Left renal pelvis (tissue), 4 donors: Measurements from ENCODE around the gene ZDHHC8. TPM values are rescaled to one million over a fixed set of nuclear protein-coding genes. Genes with fewer than 3 reads are reported as not detected.

ENCODE experiments used
- DNase-seq, 4 donors: peaks; one replicate each; pipeline ENCODE4 v3.0.0-alpha.2; 2013; ENCODE audit warnings: low read depth in 4 of 4, low spot score in 3 of 4
- polyA plus RNA-seq, 4 donors: library from polyadenylated mRNA; unstranded; fragments of 120-200 nt; gene quantifications; one replicate each; pipeline ENCODE4 v1.2.1, GENCODE V29; 2013; ENCODE audit not compliant: insufficient read length in 4 of 4

Gene ZDHHC8
- polyA plus RNA-seq, 4 donors = 32.9 to 63.5 (median 43.9) TPM

- no peak for DNase-seq
Measured at GRCh38 chr22:20176421-20177085, 44.9 kb downstream of the ZDHHC8 start.

GRCh38 chr22:20177217-20177911, 45.8 kb downstream of the ZDHHC8 start:
- DNase-seq = no peak

- no peak for DNase-seq
Measured at GRCh38 chr22:20178075-20178914, 46.7 kb downstream of the ZDHHC8 start.

- no peak for DNase-seq
Measured at GRCh38 chr22:20178915-20179227, 47.3 kb downstream of the ZDHHC8 start.

- DNase-seq = no peak
Measured at GRCh38 chr22:20179455-20180244, 48.0 kb downstream of the ZDHHC8 start.

- no peak for DNase-seq
Measured at GRCh38 chr22:20180245-20180630, 48.6 kb downstream of the ZDHHC8 start.

- DNase-seq = no peak
Measured at GRCh38 chr22:20180640-20181039, 49.0 kb downstream of the ZDHHC8 start.

GRCh38 chr22:20181194-20181883, 49.7 kb downstream of the ZDHHC8 start:
- DNase-seq = no peak

GRCh38 chr22:20181884-20182236, 50.3 kb downstream of the ZDHHC8 start:
- DNase-seq = no peak

- no peak for DNase-seq
Measured at GRCh38 chr22:20182365-20182764, 50.8 kb downstream of the ZDHHC8 start.

- DNase-seq = no peak
Measured at GRCh38 chr22:20183101-20183500, 51.5 kb downstream of the ZDHHC8 start.

- DNase-seq = no peak
Measured at GRCh38 chr22:20183823-20184222, 52.2 kb downstream of the ZDHHC8 start.

- DNase-seq = no peak
Measured at GRCh38 chr22:20184501-20185165, 53.0 kb downstream of the ZDHHC8 start.

GRCh38 chr22:20185750-20186149, 54.1 kb downstream of the ZDHHC8 start:
- no peak for DNase-seq

- no peak for DNase-seq
Measured at GRCh38 chr22:20186183-20186870, 54.7 kb downstream of the ZDHHC8 start.

- no peak for DNase-seq
Measured at GRCh38 chr22:20186871-20187546, 55.4 kb downstream of the ZDHHC8 start.

GRCh38 chr22:20187777-20188566, 56.4 kb downstream of the ZDHHC8 start:
- no peak for DNase-seq

- no peak for DNase-seq
Measured at GRCh38 chr22:20188567-20188877, 56.9 kb downstream of the ZDHHC8 start.
